H9 (cell line): Measurements from ENCODE around the gene FADS1. TPM values are rescaled to one million over a fixed set of nuclear protein-coding genes. Genes with fewer than 3 reads are reported as not detected.

Source experiments
- DNase-seq: peaks from one replicate; pipeline ENCODE4 v3.0.0-alpha.2; 2017
- H2AFZ ChIP-seq: one replicate; pipeline ENCODE4 v1.6.1; 2013; ENCODE audit warnings: mild to moderate bottlenecking, low read length, control low read depth, moderate library complexity
- H2AK5ac ChIP-seq: 2 replicates; pipeline ENCODE4 v1.6.1; 2013; ENCODE audit warnings: low read length, control low read depth, mixed read lengths; ENCODE audit not compliant: insufficient read length
- H2BK120ac ChIP-seq: one replicate; pipeline ENCODE4 v1.6.1; 2013; ENCODE audit warnings: low read depth, mild to moderate bottlenecking, low read length, control low read depth, inconsistent platforms; ENCODE audit not compliant: poor library complexity, severe bottlenecking
- H2BK12ac ChIP-seq: 2 replicates; pipeline ENCODE4 v1.6.1; 2013; ENCODE audit warnings: low read length, control low read depth, mixed read lengths, low read depth; ENCODE audit not compliant: insufficient read length
- H2BK15ac ChIP-seq: 2 replicates; pipeline ENCODE4 v1.6.1; 2013; ENCODE audit warnings: low read depth, low read length, control low read depth
- H2BK20ac ChIP-seq: one replicate; pipeline ENCODE4 v1.6.1; 2013; ENCODE audit warnings: low read depth, mild to moderate bottlenecking, low read length, control low read depth, inconsistent platforms; ENCODE audit not compliant: poor library complexity, severe bottlenecking
- H2BK5ac ChIP-seq: 2 replicates; pipeline ENCODE4 v1.6.1; 2013; ENCODE audit warnings: low read length, control low read depth, mixed read lengths; ENCODE audit not compliant: insufficient read length
- H3K14ac ChIP-seq: 2 replicates; pipeline ENCODE4 v1.6.1; 2013; ENCODE audit warnings: low read length, control low read depth; ENCODE audit not compliant: insufficient read depth
- H3K18ac ChIP-seq: 2 replicates; pipeline ENCODE4 v1.6.1; 2013; ENCODE audit warnings: low read depth, mild to moderate bottlenecking, mixed read lengths, low read length, control low read depth; ENCODE audit not compliant: insufficient read length
- H3K23ac ChIP-seq: 2 replicates; pipeline ENCODE4 v1.6.1; 2013; ENCODE audit warnings: low read length, control low read depth, mixed read lengths, low read depth; ENCODE audit not compliant: insufficient read length
- H3K23me2 ChIP-seq: 2 replicates; pipeline ENCODE4 v1.6.1; 2013; ENCODE audit warnings: low read depth, mild to moderate bottlenecking, mixed read lengths, low read length, control low read depth; ENCODE audit not compliant: insufficient read length, poor library complexity, severe bottlenecking
- H3K27ac ChIP-seq: 2 replicates; pipeline ENCODE4 v1.5.1; 2013; ENCODE audit warnings: low read length, control low read depth, mixed read lengths, low read depth; ENCODE audit not compliant: insufficient read length
- H3K27me3 ChIP-seq: 2 replicates; pipeline ENCODE4 v1.6.1; 2013; ENCODE audit warnings: low read length, control low read depth, inconsistent platforms; ENCODE audit not compliant: insufficient read depth
- H3K4ac ChIP-seq: 2 replicates; pipeline ENCODE4 v1.6.1; 2013; ENCODE audit warnings: low read depth, mild to moderate bottlenecking, control low read depth, inconsistent platforms, low read length, moderate library complexity
- H3K4me1 ChIP-seq: 2 replicates; pipeline ENCODE4 v1.6.1; 2013; ENCODE audit warnings: low read length, control low read depth, inconsistent platforms; ENCODE audit not compliant: insufficient read depth
- H3K4me2 ChIP-seq: 2 replicates; pipeline ENCODE4 v1.6.1; 2013; ENCODE audit warnings: low read length, control low read depth, mixed read lengths; ENCODE audit not compliant: insufficient read length, insufficient read depth
- H3K56ac ChIP-seq: 2 replicates; pipeline ENCODE4 v1.6.1; 2013; ENCODE audit warnings: low read depth, mild to moderate bottlenecking, mixed read lengths, low read length, control low read depth; ENCODE audit not compliant: insufficient read length
- H3K79me1 ChIP-seq: 2 replicates; pipeline ENCODE4 v1.6.1; 2013; ENCODE audit warnings: low read depth, mild to moderate bottlenecking, moderate library complexity, low read length, control low read depth, inconsistent platforms; ENCODE audit not compliant: insufficient read depth, poor library complexity, severe bottlenecking
- H3K79me2 ChIP-seq: 2 replicates; pipeline ENCODE4 v1.6.1; 2013; ENCODE audit warnings: low read length, control low read depth, inconsistent platforms; ENCODE audit not compliant: insufficient read depth
- H3K9ac ChIP-seq: 2 replicates; pipeline ENCODE4 v1.6.1; 2013; ENCODE audit warnings: low read length, control low read depth, mixed read lengths; ENCODE audit not compliant: insufficient read length; ENCODE audit errors: extremely low read depth
- H3K9me3 ChIP-seq: one replicate; pipeline ENCODE4 v1.6.1; 2013; ENCODE audit warnings: low read depth, low read length, inconsistent platforms; ENCODE audit not compliant: control insufficient read depth
- H3T11ph ChIP-seq: one replicate; pipeline ENCODE4 v1.6.1; 2013; ENCODE audit warnings: mild to moderate bottlenecking, low read length, control low read depth, inconsistent platforms
- H4K20me1 ChIP-seq: one replicate; pipeline ENCODE4 v1.6.1; 2013; ENCODE audit not compliant: control insufficient read depth, insufficient read length, insufficient read depth
- H4K5ac ChIP-seq: 2 replicates; pipeline ENCODE4 v1.6.1; 2013; ENCODE audit warnings: low read depth, mild to moderate bottlenecking, mixed read lengths, low read length, control low read depth; ENCODE audit not compliant: insufficient read length
- H4K8ac ChIP-seq: replicated peaks from 2 replicates; pipeline ENCODE4 v1.6.1; 2013; ENCODE audit warnings: low read length, control low read depth, mixed read lengths, low read depth; ENCODE audit not compliant: insufficient read length
- H4K91ac ChIP-seq: 2 replicates; pipeline ENCODE4 v1.6.1; 2013; ENCODE audit warnings: low read depth, mild to moderate bottlenecking, moderate library complexity, mixed read lengths, low read length, control low read depth; ENCODE audit not compliant: insufficient read length
- H3K27ac Mint-ChIP-seq, 3 experiments: 2 replicates in 2 of 3; 3 replicates in 1 of 3; pipeline ENCODE4 v1.8.0; 2020 to 2021; ENCODE audit warnings: mixed read lengths in 3 of 3, mild to moderate bottlenecking in 1 of 3, moderate library complexity in 1 of 3
- H3K27me3 Mint-ChIP-seq: 2 replicates; pipeline ENCODE4 v1.8.0; 2021; ENCODE audit warnings: low read depth, mild to moderate bottlenecking, moderate library complexity, mixed read lengths
- H3K36me3 Mint-ChIP-seq, 3 experiments: 2 replicates in 2 of 3; 3 replicates in 1 of 3; pipeline ENCODE4 v1.8.0; 2020 to 2021; ENCODE audit warnings: low read depth in 3 of 3, mixed read lengths in 3 of 3; ENCODE audit not compliant: insufficient read depth in 1 of 3
- H3K4me1 Mint-ChIP-seq, 2 experiments: 2 replicates each; pipeline ENCODE4 v1.8.0; 2020; ENCODE audit warnings: mixed read lengths in 2 of 2
- H3K4me3 Mint-ChIP-seq, 2 experiments: 2 replicates in 1 of 2; 3 replicates in 1 of 2; pipeline ENCODE4 v1.8.0; 2020 to 2021; ENCODE audit warnings: mild to moderate bottlenecking in 2 of 2, mixed read lengths in 2 of 2, moderate library complexity in 1 of 2
- H3K9me3 Mint-ChIP-seq, 2 experiments: 2 replicates in 1 of 2; 3 replicates in 1 of 2; pipeline ENCODE4 v1.8.0; 2020; ENCODE audit warnings: mild to moderate bottlenecking in 2 of 2, mixed read lengths in 2 of 2, moderate library complexity in 1 of 2
- WGBS: extraction: QIAGEN DNeasy Blood & Tissue Kit; methylation state at CpG from one replicate; pipeline ENCODE4 v1.1.7; 2013; ENCODE audit warnings: missing lambda C conversion rate, low lambda C conversion rate, mixed read lengths; ENCODE audit not compliant: insufficient read length; ENCODE audit errors: extremely low coverage; 5-methylcytosine and 5-hydroxymethylcytosine counted together
- total RNA-seq: library from RNA; stranded (reverse); gene quantifications from 2 replicates; pipeline ENCODE4 v1.2.1, GENCODE V29; 2021
- TF ChIP-seq, protein P1 (sequence below): fragments of 200-600 bp; sonication (generic); conservative IDR thresholded peaks from 3 replicates; pipeline ENCODE4 v1.8.0; 2021; ENCODE audit warnings: antibody characterized with exemption, mild to moderate bottlenecking

The FADS1 gene
- total RNA-seq, 1 experiment from 2014 or later = 125 TPM

DNA sequence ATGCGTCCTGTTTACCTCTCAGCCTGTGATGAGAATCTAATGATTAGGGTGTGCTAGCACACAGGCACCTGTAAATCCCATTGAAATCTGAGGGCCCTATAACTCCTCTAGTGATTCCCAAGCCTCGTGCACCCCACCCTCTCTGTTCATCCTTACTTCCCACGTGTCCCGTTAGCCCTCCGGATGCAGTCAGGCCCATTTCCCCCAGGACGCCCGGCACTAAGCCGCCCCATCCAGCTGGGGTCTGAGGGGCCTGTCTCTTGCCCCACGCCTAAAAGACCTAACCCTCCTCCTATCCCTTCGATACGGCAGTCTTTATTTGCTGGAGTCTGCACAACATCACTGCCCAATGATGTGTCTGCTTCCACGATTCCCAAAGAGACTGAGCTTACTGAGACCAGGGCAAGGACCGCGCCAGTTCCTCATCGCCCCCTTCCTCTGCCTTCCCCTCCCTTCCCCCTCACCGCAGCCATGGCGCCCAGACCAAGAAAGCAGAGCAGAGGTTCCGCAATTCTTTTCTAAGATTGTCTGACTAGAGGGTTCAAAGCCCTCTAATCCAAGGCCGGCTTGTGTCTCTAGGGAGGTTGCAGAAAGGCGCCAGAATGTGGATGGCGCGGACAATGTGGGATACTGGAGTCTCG is 10.2 kb upstream of the FADS1 start:
- Mint-ChIP-seq H3K27me3 (no peaks in the 10 kb centered on the region), H3K4me3 (peak overlapping the region; percentile 91 to 93), H3K36me3 (peaks cover 12 to 25% (median 25%) of the 10 kb centered on the region in 3 experiments; a peak in 6 of 7 replicates), H3K4me1 (peaks cover 40 to 41% of the 10 kb centered on the region in 2 experiments), H3K27ac (peak overlapping the region; percentile 95 to 98 (median 98)), H3K9me3 (no peaks in the 10 kb centered on the region)
- Histone ChIP-seq H3K23me2 (peaks cover 16% of the 10 kb centered on the region), H2AFZ (no peak overlapping the region), H3K27me3 (no peaks in the 10 kb centered on the region), H2BK15ac (no peak overlapping the region), H3K9ac (peak overlapping the region; percentile 66), H3K27ac (peak overlapping the region; percentile 76), H2BK20ac (no peak overlapping the region), H3K14ac (peak overlapping the region; percentile 76), H3K18ac (peak overlapping the region; percentile 78), H3K79me1 (peaks cover under 1% of the 10 kb centered on the region), H2BK12ac (no peak overlapping the region), H3T11ph (no peak overlapping the region), H2BK120ac (no peak overlapping the region), H3K4me1 (peaks cover 2% of the 10 kb centered on the region; the same call in 1 of the 2 replicates), H4K91ac (no peak overlapping the region), H3K4ac (no peak overlapping the region), H4K5ac (no peak overlapping the region), H3K4me2 (peak overlapping the region; percentile 96), H3K9me3 (no peaks in the 10 kb centered on the region), H3K79me2 (peaks cover 32% of the 10 kb centered on the region; the same call in 1 of the 2 replicates), H2BK5ac (no peak overlapping the region), H2AK5ac (no peak overlapping the region), H3K23ac (no peak overlapping the region), H4K20me1 (no peaks in the 10 kb centered on the region), H4K8ac (no peak overlapping the region), H3K56ac (no peak overlapping the region)
- TF ChIP-seq, protein P1, sequence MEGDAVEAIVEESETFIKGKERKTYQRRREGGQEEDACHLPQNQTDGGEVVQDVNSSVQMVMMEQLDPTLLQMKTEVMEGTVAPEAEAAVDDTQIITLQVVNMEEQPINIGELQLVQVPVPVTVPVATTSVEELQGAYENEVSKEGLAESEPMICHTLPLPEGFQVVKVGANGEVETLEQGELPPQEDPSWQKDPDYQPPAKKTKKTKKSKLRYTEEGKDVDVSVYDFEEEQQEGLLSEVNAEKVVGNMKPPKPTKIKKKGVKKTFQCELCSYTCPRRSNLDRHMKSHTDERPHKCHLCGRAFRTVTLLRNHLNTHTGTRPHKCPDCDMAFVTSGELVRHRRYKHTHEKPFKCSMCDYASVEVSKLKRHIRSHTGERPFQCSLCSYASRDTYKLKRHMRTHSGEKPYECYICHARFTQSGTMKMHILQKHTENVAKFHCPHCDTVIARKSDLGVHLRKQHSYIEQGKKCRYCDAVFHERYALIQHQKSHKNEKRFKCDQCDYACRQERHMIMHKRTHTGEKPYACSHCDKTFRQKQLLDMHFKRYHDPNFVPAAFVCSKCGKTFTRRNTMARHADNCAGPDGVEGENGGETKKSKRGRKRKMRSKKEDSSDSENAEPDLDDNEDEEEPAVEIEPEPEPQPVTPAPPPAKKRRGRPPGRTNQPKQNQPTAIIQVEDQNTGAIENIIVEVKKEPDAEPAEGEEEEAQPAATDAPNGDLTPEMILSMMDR = no peak
- no CpG with 5 or more reads among the region's 23 CpGs for WGBS
- DNase-seq = no peak
